ENCODE data around the gene KCNJ6. TPM values are rescaled to one million over a fixed set of nuclear protein-coding genes. Genes with fewer than 3 reads are reported as not detected.

The KCNJ6 gene
- total and polyA plus RNA-seq, 7 experiments from 2014 or later = 0.01 TPM; not detected in 6

- Histone ChIP-seq H3K27me3 (ENCODE audit: control insufficient read depth in 2 of 2, insufficient read depth in 2 of 2, low read length in 2 of 2) (no peaks in the 10 kb centered on the region), H3K27ac (ENCODE audit: low read depth, low read length) (no peak overlapping the region), H3K9me3 (ENCODE audit: control insufficient read depth in 2 of 3, low read length in 3 of 3) (no peaks in the 10 kb centered on the region), H3K4me1 (ENCODE audit: control insufficient read depth in 2 of 2, insufficient read depth in 2 of 2, low read length in 2 of 2) (no peaks in the 10 kb centered on the region), H3K36me3 (ENCODE audit: control insufficient read depth in 2 of 3, insufficient read depth in 3 of 3, low read length in 3 of 3) (no peaks in the 10 kb centered on the region), H3K4me3 (ENCODE audit: low read length) (no peak overlapping the region)
- intact Hi-C loops (cut with micrococcal nuclease) = no loop called here
- ChIA-PET CTCF (no interaction called here), POLR2A (no interaction called here)
- Mint-ChIP-seq H3K36me3 (no peaks in the 10 kb centered on the region), H3K4me3 (no peak overlapping the region), H3K4me1 (peaks cover 0 to 2% (median 0%) of the 10 kb centered on the region in 7 donors), H3K27ac (no peak overlapping the region), H3K9me3 (peaks cover 0 to 5% (median 0%) of the 10 kb centered on the region in 11 donors), H3K27me3 (peaks cover 6 to 31% (median 22%) of the 10 kb centered on the region in 5 donors)
- DNase-seq = no peak
- no peak for ATAC-seq
Measured at GRCh38 chr21:37861561-37861960, 54.7 kb downstream of the KCNJ6 start.

DNA sequence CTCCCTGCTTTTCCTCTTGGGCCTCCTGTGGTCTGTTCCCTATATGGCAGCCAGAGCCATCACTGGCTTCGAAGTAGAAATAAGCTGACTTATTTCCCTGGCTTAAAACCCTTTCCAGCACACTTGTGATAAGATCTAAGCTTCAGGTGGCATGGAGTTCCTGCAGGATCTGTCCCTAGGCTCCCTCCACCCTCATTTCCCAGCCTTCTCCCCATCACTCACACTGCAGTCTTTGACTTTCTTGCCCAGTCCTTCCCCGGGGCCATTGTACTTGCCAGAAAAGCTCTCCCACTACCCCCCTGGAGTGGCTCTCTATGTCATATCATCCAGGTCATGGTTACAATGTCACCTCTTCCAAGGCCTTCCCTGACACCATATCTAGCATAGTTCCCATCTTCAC lies 55.8 kb downstream of the KCNJ6 start:
- no peak overlapping the region for H3K4me3 ChIP-seq (ENCODE audit: low read length)
- no peaks in the 10 kb centered on the region for H3K4me1 ChIP-seq (ENCODE audit: control insufficient read depth in 2 of 2, insufficient read depth in 2 of 2, low read length in 2 of 2)
- Mint-ChIP-seq H3K27me3 (peaks cover 6 to 36% (median 26%) of the 10 kb centered on the region in 5 donors), H3K27ac (no peak overlapping the region), H3K4me3 (no peak overlapping the region), H3K36me3 (no peaks in the 10 kb centered on the region), H3K9me3 (peaks cover 0 to 6% (median 0%) of the 10 kb centered on the region in 11 donors), H3K4me1 (peaks cover 0 to 2% (median 0%) of the 10 kb centered on the region in 7 donors)
- no peaks in the 10 kb centered on the region for H3K27me3 ChIP-seq (ENCODE audit: control insufficient read depth in 2 of 2, insufficient read depth in 2 of 2, low read length in 2 of 2)
- intact Hi-C loops (cut with micrococcal nuclease) = no loop called here
- H3K27ac ChIP-seq (ENCODE audit: low read depth, low read length) = no peak overlapping the region
- POLR2A ChIA-PET = no interaction called here
- no peaks in the 10 kb centered on the region for H3K9me3 ChIP-seq (ENCODE audit: control insufficient read depth in 2 of 3, low read length in 3 of 3)
- ATAC-seq (no peak), DNase-seq (no peak)
- CTCF ChIA-PET = no interaction called here
- no peaks in the 10 kb centered on the region for H3K36me3 ChIP-seq (ENCODE audit: control insufficient read depth in 2 of 3, insufficient read depth in 3 of 3, low read length in 3 of 3)

- peaks cover 2 to 37% (median 30%) of the 10 kb centered on the region in 5 donors for H3K27me3 Mint-ChIP-seq
- peaks cover 0 to 6% (median 0%) of the 10 kb centered on the region in 3 experiments for H3K9me3 ChIP-seq (ENCODE audit: control insufficient read depth in 2 of 3, low read length in 3 of 3)
- ChIA-PET CTCF (no interaction called here), POLR2A (no interaction called here)
- no peak overlapping the region for H3K27ac Mint-ChIP-seq
- H3K4me3 Mint-ChIP-seq = no peak overlapping the region
- no peaks in the 10 kb centered on the region for H3K36me3 Mint-ChIP-seq
- no peak overlapping the region for H3K27ac ChIP-seq (ENCODE audit: low read depth, low read length)
- H3K4me1 Mint-ChIP-seq = no peaks in the 10 kb centered on the region
- intact Hi-C loops (cut with micrococcal nuclease) = no loop called here
- no peaks in the 10 kb centered on the region for H3K4me1 ChIP-seq (ENCODE audit: control insufficient read depth in 2 of 2, insufficient read depth in 2 of 2, low read length in 2 of 2)
- DNase-seq (no peak), ATAC-seq (no peak)
- no peaks in the 10 kb centered on the region for H3K27me3 ChIP-seq (ENCODE audit: control insufficient read depth in 2 of 2, insufficient read depth in 2 of 2, low read length in 2 of 2)
- H3K4me3 ChIP-seq (ENCODE audit: low read length) = no peak overlapping the region
- peaks cover 0 to 37% (median 16%) of the 10 kb centered on the region in 11 donors for H3K9me3 Mint-ChIP-seq
- H3K36me3 ChIP-seq (ENCODE audit: control insufficient read depth in 2 of 3, insufficient read depth in 3 of 3, low read length in 3 of 3) = no peaks in the 10 kb centered on the region
Measured at GRCh38 chr21:37855647-37856625, 60.3 kb downstream of the KCNJ6 start.

DNA sequence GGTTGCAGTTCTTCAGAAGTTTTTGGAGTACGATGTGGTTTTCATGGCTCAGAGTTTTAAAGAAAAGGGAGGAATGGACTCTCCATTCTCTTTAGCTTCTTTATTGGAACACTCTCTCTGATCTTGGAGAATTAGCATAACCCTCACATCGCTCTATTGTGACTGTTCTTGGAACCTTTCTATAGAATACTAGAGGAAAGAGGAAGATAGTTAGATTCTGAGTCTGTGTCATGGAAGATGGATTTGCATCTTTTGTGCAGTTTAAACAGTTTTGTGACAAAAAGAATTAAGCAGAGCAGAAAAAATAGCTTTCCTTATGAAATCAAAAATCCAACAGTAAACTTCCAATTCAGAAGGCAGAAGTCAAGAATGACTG lies 61.0 kb downstream of the KCNJ6 start:
- intact Hi-C loops (cut with micrococcal nuclease) = no loop called here
- peaks cover 0 to 37% (median 16%) of the 10 kb centered on the region in 11 donors for H3K9me3 Mint-ChIP-seq
- ChIA-PET POLR2A (no interaction called here), CTCF (no interaction called here)
- no peak for DNase-seq
- Histone ChIP-seq H3K9me3 (ENCODE audit: control insufficient read depth in 2 of 3, low read length in 3 of 3) (peaks cover 0 to 6% (median 0%) of the 10 kb centered on the region in 3 experiments), H3K4me1 (ENCODE audit: control insufficient read depth in 2 of 2, insufficient read depth in 2 of 2, low read length in 2 of 2) (no peaks in the 10 kb centered on the region), H3K36me3 (ENCODE audit: control insufficient read depth in 2 of 3, insufficient read depth in 3 of 3, low read length in 3 of 3) (no peaks in the 10 kb centered on the region), H3K27me3 (ENCODE audit: control insufficient read depth in 2 of 2, insufficient read depth in 2 of 2, low read length in 2 of 2) (no peaks in the 10 kb centered on the region), H3K27ac (ENCODE audit: low read depth, low read length) (no peak overlapping the region), H3K4me3 (ENCODE audit: low read length) (no peak overlapping the region)
- no peak overlapping the region for H3K4me3 Mint-ChIP-seq
- no peaks in the 10 kb centered on the region for H3K4me1 Mint-ChIP-seq
- no peak overlapping the region for H3K27ac Mint-ChIP-seq
- ATAC-seq = no peak
- H3K36me3 Mint-ChIP-seq = no peaks in the 10 kb centered on the region
- peaks cover 2 to 36% (median 24%) of the 10 kb centered on the region in 5 donors for H3K27me3 Mint-ChIP-seq

GRCh38 chr21:37849506-37850102 lies 66.7 kb downstream of the KCNJ6 start:
- intact Hi-C loops (cut with micrococcal nuclease) = no loop called here
- Histone ChIP-seq H3K4me3 (ENCODE audit: low read length) (no peak overlapping the region), H3K4me1 (ENCODE audit: control insufficient read depth in 2 of 2, insufficient read depth in 2 of 2, low read length in 2 of 2) (no peaks in the 10 kb centered on the region), H3K36me3 (ENCODE audit: control insufficient read depth in 2 of 3, insufficient read depth in 3 of 3, low read length in 3 of 3) (no peaks in the 10 kb centered on the region), H3K9me3 (ENCODE audit: control insufficient read depth in 2 of 3, low read length in 3 of 3) (peaks cover 0 to 6% (median 0%) of the 10 kb centered on the region in 3 experiments), H3K27ac (ENCODE audit: low read depth, low read length) (no peak overlapping the region), H3K27me3 (ENCODE audit: control insufficient read depth in 2 of 2, insufficient read depth in 2 of 2, low read length in 2 of 2) (no peaks in the 10 kb centered on the region)
- Mint-ChIP-seq H3K27me3 (peaks cover 2 to 49% (median 20%) of the 10 kb centered on the region in 5 donors), H3K9me3 (peaks cover 0 to 30% (median 13%) of the 10 kb centered on the region in 11 donors), H3K36me3 (peaks cover 0 to 4% (median 0%) of the 10 kb centered on the region in 5 donors), H3K4me3 (no peak overlapping the region), H3K27ac (no peak overlapping the region), H3K4me1 (peaks cover 0 to 2% (median 0%) of the 10 kb centered on the region in 7 donors)
- no peak for DNase-seq
- ChIA-PET CTCF (no interaction called here), POLR2A (no interaction called here)
- no peak for ATAC-seq

DNA sequence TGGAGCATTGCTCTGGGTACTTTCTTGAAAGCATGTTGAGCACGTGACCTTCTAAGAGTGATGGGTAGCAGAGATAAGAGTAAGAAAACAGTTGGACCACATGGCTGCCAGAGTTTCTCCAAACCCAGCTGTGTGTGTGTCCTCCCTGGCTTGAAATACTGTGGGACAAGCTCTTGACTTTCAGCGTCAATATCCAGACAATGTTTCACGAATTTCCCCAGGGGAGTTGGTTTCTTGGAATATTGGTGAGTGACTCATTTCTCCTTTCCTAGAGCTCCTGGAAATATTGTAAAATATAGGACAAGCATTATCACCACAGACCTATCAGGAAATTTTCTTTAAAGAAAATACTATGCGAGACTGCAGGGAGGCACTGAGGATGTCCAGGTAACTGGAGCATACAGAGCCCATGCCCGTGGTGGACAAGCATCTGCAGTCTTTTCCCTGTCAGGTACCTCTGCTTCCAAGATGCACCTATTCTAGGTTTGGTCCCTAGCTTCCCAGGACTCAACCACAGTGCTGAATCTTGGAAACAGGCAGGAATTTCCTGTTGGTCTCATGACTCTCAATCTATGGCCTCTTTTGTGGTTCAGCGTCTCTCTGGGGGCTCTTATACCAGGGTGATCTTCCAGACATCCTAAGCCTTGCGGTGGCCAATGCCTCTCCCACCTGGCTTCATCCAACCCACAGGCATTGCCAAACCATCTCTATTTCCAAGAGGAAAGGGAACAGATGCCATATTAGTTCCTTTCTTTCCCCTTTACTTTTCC lies 67.4 kb downstream of the KCNJ6 start:
- POLR2A ChIA-PET = no interaction called here
- CTCF ChIA-PET = no interaction called here
- no peak overlapping the region for H3K27ac Mint-ChIP-seq
- peaks cover 0 to 23% (median 12%) of the 10 kb centered on the region in 11 donors for H3K9me3 Mint-ChIP-seq
- H3K4me3 ChIP-seq (ENCODE audit: low read length) = no peak overlapping the region
- no peak for DNase-seq
- H3K4me3 Mint-ChIP-seq = no peak overlapping the region
- intact Hi-C loops (cut with micrococcal nuclease) = no loop called here
- peaks cover 2 to 50% (median 22%) of the 10 kb centered on the region in 5 donors for H3K27me3 Mint-ChIP-seq
- ATAC-seq = no peak
- peaks cover 0 to 2% (median 0%) of the 10 kb centered on the region in 7 donors for H3K4me1 Mint-ChIP-seq
- no peaks in the 10 kb centered on the region for H3K4me1 ChIP-seq (ENCODE audit: control insufficient read depth in 2 of 2, insufficient read depth in 2 of 2, low read length in 2 of 2)
- H3K36me3 Mint-ChIP-seq = peaks cover 0 to 4% (median 0%) of the 10 kb centered on the region in 5 donors
- peaks cover 0 to 6% (median 0%) of the 10 kb centered on the region in 3 experiments for H3K9me3 ChIP-seq (ENCODE audit: control insufficient read depth in 2 of 3, low read length in 3 of 3)
- H3K36me3 ChIP-seq (ENCODE audit: control insufficient read depth in 2 of 3, insufficient read depth in 3 of 3, low read length in 3 of 3) = no peaks in the 10 kb centered on the region
- no peak overlapping the region for H3K27ac ChIP-seq (ENCODE audit: low read depth, low read length)
- no peaks in the 10 kb centered on the region for H3K27me3 ChIP-seq (ENCODE audit: control insufficient read depth in 2 of 2, insufficient read depth in 2 of 2, low read length in 2 of 2)
